ENCODE measurements around the gene ARVCF. TPM values are rescaled to one million over a fixed set of nuclear protein-coding genes. Genes with fewer than 3 reads are reported as not detected.
A peak's percentile ranks its signal among the peaks of the same experiment; 100 is the strongest.

Gene ARVCF
- total and polyA plus RNA-seq, 9 of the 15 experiments (the other 6 are each of a cell fraction or from before 2014, with no cell fraction given) = 0.03 to 97.4 (median 15.6) TPM

GRCh38 chr22:19971276-19972124 lies 45.1 kb downstream of the ARVCF start (continued):
- 0 out of 2 replicates have a peak, but pooled peaks have one; percentile 52 for TF ChIP-seq PHB (CRISPR knock-in tag; IDR thresholded peaks at IDR 0.05)

- ATAC-seq = peak; percentile 78
- intact Hi-C loops (cut with micrococcal nuclease) (loop anchor here (1.0 to 10.0 kb wide), 6 partner anchors 43 to 324 kb away; no protein-coding TSS in a partner anchor), in situ Hi-C loops (cut with MboI) (loop anchor here (5.0 kb wide), 3 partner anchors 42 to 157 kb away; no protein-coding TSS in a partner anchor)
- Histone ChIP-seq H3K9me3 (replicated peaks; ENCODE audit: control insufficient read depth, insufficient read depth, low read depth, low read length) (no peaks in the 10 kb centered on the region), H3K79me2 (ENCODE audit: control insufficient read depth, insufficient read depth, low read length) (no peaks in the 10 kb centered on the region), H3K27ac (ENCODE audit: extremely low read depth, low read depth, low read length) (no peak overlapping the region), H3K9me1 (ENCODE audit: control insufficient read depth, insufficient read depth, low read length) (peaks cover 17% of the 10 kb centered on the region), H4K20me1 (replicated peaks; ENCODE audit: control insufficient read depth, insufficient read depth, low read length) (peaks cover 55% of the 10 kb centered on the region), H3K27me3 (ENCODE audit: control insufficient read depth in 2 of 2, insufficient read depth in 2 of 2, low read length in 2 of 2) (no peaks in the 10 kb centered on the region), H3K4me3 (no peak overlapping the region), H3K4me2 (ENCODE audit: insufficient read depth, low read length) (no peak overlapping the region), H2AFZ (ENCODE audit: low read depth, low read length) (no peak overlapping the region), H3K4me1 (replicated peaks in 1 of 2; ENCODE audit: control insufficient read depth in 2 of 2, insufficient read depth in 2 of 2, low read length in 2 of 2) (peaks cover 18 to 79% of the 10 kb centered on the region in 2 experiments), H3K9ac (ENCODE audit: insufficient read depth in 1 of 2, low read depth in 2 of 2, low read length in 2 of 2) (peak overlapping the region in 1 of 2 experiments; percentile 59; a peak in 2 of 4 replicates), H3K36me3 (ENCODE audit: control insufficient read depth, insufficient read depth, low read length) (peaks cover 69% of the 10 kb centered on the region; the same call in 2 of the 3 replicates)
- ChIA-PET POLR2A (interaction anchor here (0.6 to 13.7 kb wide), 27 partner anchors 9 to 798 kb away, joined by 3 to 115 read pairs (median 4); partner anchors contain the start of genes RANBP1, TANGO2 and TRMT2A), CTCF (ENCODE audit: low intra/inter-chr PET ratio) (interaction anchor here (0.5 to 4.2 kb wide), 15 partner anchors 42 to 346 kb away, joined by 3 to 109 read pairs (median 5); partner anchors contain the start of genes ARVCF and ZDHHC8)
- FAIRE-seq = peak; percentile 89
- DNase-seq (ENCODE audit: extremely low read depth in 1 of 4, low spot score in 3 of 4) = peak; percentile 96 to 99 (median 98)
- BruUV-seq (replicated peaks) = no TSS peak
- WGBS (ENCODE audit: insufficient coverage, low coverage, missing lambda C conversion rate) = 51% methylated on average over 24 of the region's 25 CpGs
- TF ChIP-seq BMI1 (IDR thresholded peaks at IDR 0.05; ENCODE audit: low read length) (no peak), RBBP5 (IDR thresholded peaks at IDR 0.05; ENCODE audit: borderline replicate concordance, insufficient read depth, low read length, poor library complexity, severe bottlenecking) (peak; percentile 51), NFIX (CRISPR knock-in tag; IDR thresholded peaks at IDR 0.05; ENCODE audit: low read depth) (0 out of 2 replicates have a peak, but pooled peaks have one; percentile 4), FOXJ3 (CRISPR knock-in tag; IDR thresholded peaks at IDR 0.05) (no peak), SAFB (IDR thresholded peaks at IDR 0.05; ENCODE audit: borderline replicate concordance, low read depth, low read length) (no peak), YBX1 (IDR thresholded peaks at IDR 0.05) (no peak), ZNF175 (CRISPR knock-in tag; IDR thresholded peaks at IDR 0.05; ENCODE audit: low read depth) (no peak), RBM34 (IDR thresholded peaks at IDR 0.05; ENCODE audit: borderline replicate concordance, insufficient read depth, low read length) (no peak), SMAD4 (CRISPR knock-in tag; conservative IDR thresholded peaks at IDR 0.05) (0 out of 2 replicates have a peak, but pooled peaks have one; percentile 11), BHLHE40 (IDR thresholded peaks at IDR 0.05; ENCODE audit: low read length) (peak; percentile 83), BRD9 (IDR thresholded peaks at IDR 0.05; ENCODE audit: low read depth, partially characterized antibody) (peak; percentile 34), CBX5 (IDR thresholded peaks at IDR 0.05; ENCODE audit: borderline replicate concordance, low read depth) (peak; percentile 71; the same call in 1 of the 2 replicates), MCM5 (IDR thresholded peaks at IDR 0.05; ENCODE audit: low read depth) (no peak), MAFK (IDR thresholded peaks at IDR 0.05; ENCODE audit: low read length) (no peak), ZNF23 (CRISPR knock-in tag; IDR thresholded peaks at IDR 0.05) (peak; percentile 36; the same call in 1 of the 2 replicates), ZNF644 (tag; IDR thresholded peaks at IDR 0.05; ENCODE audit: low read depth) (no peak), MXI1 (IDR thresholded peaks at IDR 0.05; ENCODE audit: low read depth, low read length) (no peak)
These were observed 45.9 kb downstream of the ARVCF start for GRCh38 chr22:19970479-19971275.

Data from K562 (cell line).